ENCODE results near the gene CCKAR.

DNA sequence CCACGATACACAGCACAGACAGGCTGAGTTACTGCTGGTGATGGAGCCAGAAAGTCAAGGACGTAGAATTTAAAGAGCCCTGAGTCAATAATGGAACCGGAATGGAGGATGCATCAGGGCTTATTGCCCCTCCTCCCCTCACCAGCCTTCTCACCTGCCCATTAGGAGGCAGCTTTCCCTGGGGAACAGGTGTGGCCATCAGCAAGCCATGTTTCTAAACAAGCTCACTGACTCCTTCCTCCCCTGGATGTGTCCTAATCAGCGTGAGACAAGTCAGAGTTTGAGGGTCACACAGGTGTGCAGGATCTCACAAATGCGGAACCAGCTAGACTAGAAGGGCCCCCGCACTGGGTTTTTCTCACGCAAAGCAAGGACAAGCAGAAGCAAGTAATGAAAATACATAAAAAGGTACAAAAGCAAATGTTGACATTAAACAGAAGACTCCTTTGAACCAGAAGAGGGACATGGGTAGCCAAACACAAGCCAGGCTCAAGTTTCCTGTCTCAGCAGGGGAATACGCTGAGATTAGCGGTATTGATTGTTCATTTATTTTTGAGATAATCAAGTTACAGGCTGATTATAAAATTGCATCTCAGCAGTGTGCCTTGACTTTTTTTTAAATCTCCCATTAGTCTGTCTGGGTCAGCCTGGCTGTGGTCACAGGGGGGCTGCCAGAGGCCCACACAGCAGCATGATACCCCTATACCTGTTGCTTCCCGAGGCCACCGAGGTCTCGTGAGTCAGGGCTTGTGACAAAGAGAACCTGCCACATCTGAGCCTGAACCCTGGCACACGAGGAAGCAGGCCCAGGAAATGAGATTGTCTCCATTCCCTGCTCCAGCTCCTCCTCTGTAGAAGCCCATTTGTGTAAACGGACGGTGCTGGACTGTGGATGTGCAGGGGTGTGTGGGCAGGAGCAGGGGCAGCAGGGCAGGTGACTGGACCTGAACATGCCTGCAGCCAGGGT lies 37.4 kb downstream of the CCKAR start:
- no peak for TF ChIP-seq EP300 (IDR thresholded peaks at IDR 0.05)
- TF ChIP-seq, protein P1, sequence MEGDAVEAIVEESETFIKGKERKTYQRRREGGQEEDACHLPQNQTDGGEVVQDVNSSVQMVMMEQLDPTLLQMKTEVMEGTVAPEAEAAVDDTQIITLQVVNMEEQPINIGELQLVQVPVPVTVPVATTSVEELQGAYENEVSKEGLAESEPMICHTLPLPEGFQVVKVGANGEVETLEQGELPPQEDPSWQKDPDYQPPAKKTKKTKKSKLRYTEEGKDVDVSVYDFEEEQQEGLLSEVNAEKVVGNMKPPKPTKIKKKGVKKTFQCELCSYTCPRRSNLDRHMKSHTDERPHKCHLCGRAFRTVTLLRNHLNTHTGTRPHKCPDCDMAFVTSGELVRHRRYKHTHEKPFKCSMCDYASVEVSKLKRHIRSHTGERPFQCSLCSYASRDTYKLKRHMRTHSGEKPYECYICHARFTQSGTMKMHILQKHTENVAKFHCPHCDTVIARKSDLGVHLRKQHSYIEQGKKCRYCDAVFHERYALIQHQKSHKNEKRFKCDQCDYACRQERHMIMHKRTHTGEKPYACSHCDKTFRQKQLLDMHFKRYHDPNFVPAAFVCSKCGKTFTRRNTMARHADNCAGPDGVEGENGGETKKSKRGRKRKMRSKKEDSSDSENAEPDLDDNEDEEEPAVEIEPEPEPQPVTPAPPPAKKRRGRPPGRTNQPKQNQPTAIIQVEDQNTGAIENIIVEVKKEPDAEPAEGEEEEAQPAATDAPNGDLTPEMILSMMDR (IDR thresholded peaks at IDR 0.05), result no peak
- no peak for TF ChIP-seq POLR2A (IDR thresholded peaks at IDR 0.05; ENCODE audit: low read depth)
- TF ChIP-seq POLR2AphosphoS5 (IDR thresholded peaks at IDR 0.05), result no peak

All from esophagus muscularis mucosa (tissue), 4 donors.